ENCODE results near the gene ARL2BP. TPM values are rescaled to one million over a fixed set of nuclear protein-coding genes. Genes with fewer than 3 reads are reported as not detected.

The ARL2BP gene
- total and polyA plus RNA-seq, 2 of the 13 experiments (the other 11 are each of a cell fraction or from before 2014, with no cell fraction given), result 64.3 to 67.6 TPM

- TF ChIP-seq HNF1A (IDR thresholded peaks at IDR 0.05; ENCODE audit: low read depth) (peak; percentile 72), HNF1A (CRISPR knock-in tag; IDR thresholded peaks at IDR 0.05; ENCODE audit: borderline replicate concordance) (peak; percentile 95), RBAK (CRISPR knock-in tag; IDR thresholded peaks at IDR 0.05) (0 out of 2 replicates have a peak, but pooled peaks have one; percentile 20), ZNF121 (CRISPR knock-in tag; IDR thresholded peaks at IDR 0.05) (peak; percentile 34; the same call in 1 of the 2 replicates), MTF1 (CRISPR knock-in tag; IDR thresholded peaks at IDR 0.05) (0 out of 2 replicates have a peak, but pooled peaks have one; percentile 10), RARA (CRISPR knock-in tag; IDR thresholded peaks at IDR 0.05) (peak; percentile 91), NR2F2 (IDR thresholded peaks at IDR 0.05; ENCODE audit: borderline replicate concordance, low read depth) (peak; percentile 89), ZNF232 (CRISPR knock-in tag; IDR thresholded peaks at IDR 0.05; ENCODE audit: borderline replicate concordance) (no peak), ZBTB25 (CRISPR knock-in tag; IDR thresholded peaks at IDR 0.05) (peak; percentile 93), FIP1L1 (IDR thresholded peaks at IDR 0.05; ENCODE audit: borderline replicate concordance, insufficient read depth, low read depth, low read length) (no peak), CENPBD1 (CRISPR knock-in tag; IDR thresholded peaks at IDR 0.05; ENCODE audit: borderline replicate concordance, low read depth) (no peak), ZNF296 (CRISPR knock-in tag; conservative IDR thresholded peaks at IDR 0.05) (peak; percentile 31; the same call in 1 of the 2 replicates), SRSF4 (IDR thresholded peaks at IDR 0.05; ENCODE audit: low read depth, low read length, poor library complexity, severe bottlenecking) (no peak), YEATS2 (CRISPR knock-in tag; IDR thresholded peaks at IDR 0.05; ENCODE audit: borderline replicate concordance) (peak; percentile 82; the same call in 1 of the 2 replicates), ZNF530 (CRISPR knock-in tag; IDR thresholded peaks at IDR 0.05; ENCODE audit: low read depth) (no peak), SYNCRIP (IDR thresholded peaks at IDR 0.05; ENCODE audit: insufficient read depth, low read depth, low read length) (no peak), ZNF350 (CRISPR knock-in tag; IDR thresholded peaks at IDR 0.05; ENCODE audit: borderline replicate concordance, low read depth) (peak; percentile 99), MYC (CRISPR knock-in tag; IDR thresholded peaks at IDR 0.05; ENCODE audit: borderline replicate concordance) (peak; percentile 68; the same call in 1 of the 2 replicates)
Observed at GRCh38 chr16:57279780-57280638, 35.0 kb downstream of the ARL2BP start (continued).
